Spleen (tissue), 11 donors: ENCODE data around the gene B4GALT6. TPM values are rescaled to one million over a fixed set of nuclear protein-coding genes. Genes with fewer than 3 reads are reported as not detected.

ENCODE experiments used
- DNase-seq: peaks from one replicate; pipeline ENCODE4 v3.0.0-alpha.2; 2020
- H3K27ac ChIP-seq, 8 donors: fragments of 200-600 bp; sonication (generic) in 7 of 8; 1 replicate in 4 of 8; 2 replicates in 4 of 8; pipeline versions ENCODE4 v1.5.0 to v1.8.0; 2016 to 2021; ENCODE audit warnings: inconsistent platforms in 4 of 8, mild to moderate bottlenecking in 4 of 8, moderate library complexity in 1 of 8
- H3K27me3 ChIP-seq, 7 donors: fragments of 200-600 bp; sonication (generic) in 6 of 7; replicated peaks in 1 of 7; 1 replicate in 4 of 7; 2 replicates in 3 of 7; pipeline versions ENCODE4 v1.5.0 to v1.8.0; 2016 to 2021; ENCODE audit warnings: inconsistent platforms in 3 of 7, mild to moderate bottlenecking in 1 of 7
- H3K36me3 ChIP-seq, 6 donors: fragments of 200-600 bp; sonication (generic) in 5 of 6; 1 replicate in 4 of 6; 2 replicates in 2 of 6; pipeline versions ENCODE4 v1.5.0 to v1.8.0; 2016 to 2021; ENCODE audit warnings: inconsistent platforms in 2 of 6
- H3K4me1 ChIP-seq, 6 donors: fragments of 200-600 bp; sonication (generic) in 5 of 6; 1 replicate in 3 of 6; 2 replicates in 3 of 6; pipeline versions ENCODE4 v1.5.0 to v1.8.0; 2016 to 2021; ENCODE audit warnings: inconsistent platforms in 3 of 6
- H3K4me3 ChIP-seq, 8 donors: fragments of 200-600 bp; sonication (generic) in 7 of 8; 1 replicate in 4 of 8; 2 replicates in 4 of 8; pipeline versions ENCODE4 v1.5.0 to v1.8.0; 2016 to 2021; ENCODE audit warnings: inconsistent platforms in 4 of 8, mild to moderate bottlenecking in 4 of 8, moderate library complexity in 2 of 8
- H3K9me3 ChIP-seq, 8 donors: fragments of 200-600 bp; sonication (generic) in 7 of 8; 1 replicate in 4 of 8; 2 replicates in 4 of 8; pipeline versions ENCODE4 v1.5.0 to v1.8.0; 2016 to 2021; ENCODE audit warnings: inconsistent platforms in 4 of 8
- POLR2A ChIP-seq, 3 donors: fragments of 450-650 bp; IDR thresholded peaks; one replicate each; pipeline ENCODE4 v1.5.1; 2017; ENCODE audit warnings: antibody characterized with exemption in 3 of 3, mild to moderate bottlenecking in 1 of 3
- POLR2AphosphoS5 ChIP-seq, 3 donors: sonication (generic); formaldehyde crosslinking; IDR thresholded peaks; one replicate each; pipeline ENCODE4 v1.5.1; 2017; ENCODE audit warnings: antibody characterized with exemption in 3 of 3
- WGBS, 5 donors: extraction: QIAGEN DNeasy Blood & Tissue Kit in 3 of 5; methylation state at CpG; one replicate each; pipeline versions ENCODE4 v1.1.5 to v1.1.7; 2013 to 2018; 5-methylcytosine and 5-hydroxymethylcytosine counted together
- intact Hi-C: fragments of 100-400 bp; cut with DNase I; formaldehyde crosslinking; loops from one replicate; pipeline ENCODE4 v1.15.0; 2023; ENCODE audit warnings: low total_unique reads
- polyA plus RNA-seq, 3 donors: library from polyadenylated mRNA; stranded (reverse); fragments of 200-250 nt; gene quantifications; one replicate each; pipeline ENCODE4 v1.2.1, GENCODE V29; 2013
- total RNA-seq, 7 donors: library from RNA; depleted of rRNA in 3 of 7; stranded (reverse); fragments of >200 nt in 3 of 7; fragmentation: NEBNext Ultra II Directional in 4 of 7; extraction: Animal tissue kit (Norgen Biotek cat#: 25700) in 4 of 7; gene quantifications; one replicate each; pipeline versions ENCODE4 v1.1.0 to v1.2.1, GENCODE V29; 2016 to 2021
- TF ChIP-seq, protein P1 (sequence below), 11 experiments: fragments of 200-600 bp in 7 of 11; fragments of 450-650 bp in 4 of 11; sonication (generic) in 4 of 11; IDR thresholded peaks in 8 of 11; conservative IDR thresholded peaks in 3 of 11; 1 replicate in 7 of 11; 2 replicates in 4 of 11; pipeline versions ENCODE4 v1.4.0 to v1.8.0; 2016 to 2021; ENCODE audit warnings: antibody characterized with exemption in 11 of 11, inconsistent platforms in 4 of 11, mild to moderate bottlenecking in 1 of 11
- donor health status: healthy with polysubstance abuse.
- donor health status: DM: no; HTN: no; CAD: no; lungs with moderate emphysema.
- donor health status: DM: no; HTN: no; CAD: no.
- donor health status: Bipolar disorder and iron deficiency.
- donor health status: healthy.
- donor health status: DM: no; HTN: no; CAD: no.
- donor health status: DM: yes; HTN: yes; CAD: no.

The B4GALT6 gene
- total and polyA plus RNA-seq, 10 donors: 0.42 to 9.1 (median 3.7) TPM

GRCh38 chr18:31637445-31637844, 46.9 kb downstream of the B4GALT6 start:
- H3K4me1 ChIP-seq: peaks cover 0 to 15% (median 0%) of the 10 kb centered on the region in 6 donors
- no peak for DNase-seq
- TF ChIP-seq POLR2A (IDR thresholded peaks at IDR 0.05) (no peak), POLR2AphosphoS5 (IDR thresholded peaks at IDR 0.05) (no peak)
- TF ChIP-seq, protein P1, sequence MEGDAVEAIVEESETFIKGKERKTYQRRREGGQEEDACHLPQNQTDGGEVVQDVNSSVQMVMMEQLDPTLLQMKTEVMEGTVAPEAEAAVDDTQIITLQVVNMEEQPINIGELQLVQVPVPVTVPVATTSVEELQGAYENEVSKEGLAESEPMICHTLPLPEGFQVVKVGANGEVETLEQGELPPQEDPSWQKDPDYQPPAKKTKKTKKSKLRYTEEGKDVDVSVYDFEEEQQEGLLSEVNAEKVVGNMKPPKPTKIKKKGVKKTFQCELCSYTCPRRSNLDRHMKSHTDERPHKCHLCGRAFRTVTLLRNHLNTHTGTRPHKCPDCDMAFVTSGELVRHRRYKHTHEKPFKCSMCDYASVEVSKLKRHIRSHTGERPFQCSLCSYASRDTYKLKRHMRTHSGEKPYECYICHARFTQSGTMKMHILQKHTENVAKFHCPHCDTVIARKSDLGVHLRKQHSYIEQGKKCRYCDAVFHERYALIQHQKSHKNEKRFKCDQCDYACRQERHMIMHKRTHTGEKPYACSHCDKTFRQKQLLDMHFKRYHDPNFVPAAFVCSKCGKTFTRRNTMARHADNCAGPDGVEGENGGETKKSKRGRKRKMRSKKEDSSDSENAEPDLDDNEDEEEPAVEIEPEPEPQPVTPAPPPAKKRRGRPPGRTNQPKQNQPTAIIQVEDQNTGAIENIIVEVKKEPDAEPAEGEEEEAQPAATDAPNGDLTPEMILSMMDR (IDR thresholded peaks at IDR 0.05 in 8 of 11, conservative IDR thresholded peaks at IDR 0.05 in 3 of 11): no peak
- peaks cover 0 to 5% (median 0%) of the 10 kb centered on the region in 8 donors for H3K9me3 ChIP-seq
- no peak overlapping the region for H3K4me3 ChIP-seq
- WGBS, 5 donors: 73 to 97% (median 93%) methylated on average over 3 of the region's 3 CpGs
- H3K27ac ChIP-seq: no peak overlapping the region
- H3K36me3 ChIP-seq: peaks cover 0 to 5% (median 0%) of the 10 kb centered on the region in 6 donors
- H3K27me3 ChIP-seq: no peaks in the 10 kb centered on the region
- intact Hi-C loops: no loop called here

GRCh38 chr18:31636387-31636786, 48.0 kb downstream of the B4GALT6 start:
- Histone ChIP-seq H3K4me1 (peaks cover 0 to 15% (median 0%) of the 10 kb centered on the region in 6 donors), H3K27me3 (no peaks in the 10 kb centered on the region), H3K4me3 (no peak overlapping the region), H3K36me3 (peaks cover 0 to 5% (median 0%) of the 10 kb centered on the region in 6 donors), H3K9me3 (peaks cover 0 to 5% (median 0%) of the 10 kb centered on the region in 8 donors), H3K27ac (no peak overlapping the region)
- TF ChIP-seq, protein P1 (IDR thresholded peaks at IDR 0.05 in 8 of 11, conservative IDR thresholded peaks at IDR 0.05 in 3 of 11): no peak
- TF ChIP-seq POLR2AphosphoS5 (IDR thresholded peaks at IDR 0.05) (no peak), POLR2A (IDR thresholded peaks at IDR 0.05) (no peak)
- intact Hi-C loops: no loop called here
- DNase-seq: no peak

DNA sequence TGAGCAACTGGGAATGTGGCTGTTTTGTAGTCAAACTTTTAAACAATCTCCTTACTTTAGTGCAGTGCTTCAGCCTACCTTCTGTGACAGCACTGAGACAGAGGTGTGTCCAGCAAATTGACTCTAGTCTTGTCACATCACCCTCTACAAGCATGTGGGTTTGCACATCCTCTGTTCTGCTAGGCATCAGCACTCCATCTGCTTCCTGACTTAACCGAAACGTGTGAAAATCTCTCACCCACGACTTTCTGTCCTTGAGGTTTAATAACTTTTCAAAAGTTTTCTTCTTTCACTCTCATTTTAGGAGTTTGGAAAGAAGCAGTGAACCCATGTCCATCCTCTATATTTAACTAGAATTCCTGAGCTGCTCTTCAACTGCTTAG, 50.1 kb downstream of the B4GALT6 start:
- intact Hi-C loops: no loop called here
- 5 to 24% (median 13%) methylated on average over 3 of the region's 3 CpGs for WGBS, 5 donors

More for the DNA sequence above, 50.1 kb downstream of the B4GALT6 start:
- no peak for DNase-seq
- peak overlapping the region in 3 of 8 donors; percentile 39 to 54 (median 39) for H3K27ac ChIP-seq
- no peaks in the 10 kb centered on the region for H3K27me3 ChIP-seq
- peaks cover 0 to 5% (median 0%) of the 10 kb centered on the region in 6 donors for H3K36me3 ChIP-seq
- no peak for TF ChIP-seq POLR2AphosphoS5 (IDR thresholded peaks at IDR 0.05)
- TF ChIP-seq, protein P1 (IDR thresholded peaks at IDR 0.05 in 8 of 11, conservative IDR thresholded peaks at IDR 0.05 in 3 of 11): no peak
- no peak for TF ChIP-seq POLR2A (IDR thresholded peaks at IDR 0.05)
- peaks cover 0 to 15% (median 0%) of the 10 kb centered on the region in 6 donors for H3K4me1 ChIP-seq
- H3K4me3 ChIP-seq: no peak overlapping the region
- H3K9me3 ChIP-seq: peaks cover 0 to 5% (median 0%) of the 10 kb centered on the region in 8 donors
